ENCODE measurements around the gene SH3BP4.

The SH3BP4 gene

GRCh38 chr2:235091983-235092382 is 140.2 kb downstream of the SH3BP4 start:
- Histone ChIP-seq H3K36me3 (ENCODE audit: low read length) (no peaks in the 10 kb centered on the region), H3K9me3 (ENCODE audit: insufficient read depth, low read length) (no peaks in the 10 kb centered on the region), H3K9ac (ENCODE audit: low read length) (no peak overlapping the region), H3F3A (ENCODE audit: insufficient read depth) (no peaks in the 10 kb centered on the region), H3K27ac (ENCODE audit: low read depth, low read length) (no peak overlapping the region), H3K79me2 (ENCODE audit: insufficient read depth, low read length) (no peaks in the 10 kb centered on the region), H4K20me1 (ENCODE audit: low read depth, low read length) (no peaks in the 10 kb centered on the region), H3K4me3 (ENCODE audit: insufficient read depth, low read length, poor library complexity, severe bottlenecking) (no peak overlapping the region), H2AFZ (ENCODE audit: low read depth, low read length, severe bottlenecking) (no peak overlapping the region), H3K27me3 (ENCODE audit: low read length) (no peaks in the 10 kb centered on the region), H3K9me2 (replicated peaks; ENCODE audit: insufficient read depth, low read length) (no peaks in the 10 kb centered on the region), H3K4me2 (ENCODE audit: low read depth, low read length, poor library complexity, severe bottlenecking) (no peak overlapping the region)
- TF ChIP-seq EZH2phosphoT487 (conservative IDR thresholded peaks at IDR 0.05; ENCODE audit: low read length) = no peak
- no peak for TF ChIP-seq CTCF (IDR thresholded peaks at IDR 0.05; ENCODE audit: insufficient read depth, low read length, poor library complexity, severe bottlenecking)

- Histone ChIP-seq H3K9me2 (replicated peaks; ENCODE audit: insufficient read depth, low read length) (no peaks in the 10 kb centered on the region), H3F3A (ENCODE audit: insufficient read depth) (no peaks in the 10 kb centered on the region), H4K20me1 (ENCODE audit: low read depth, low read length) (no peaks in the 10 kb centered on the region), H3K9me3 (ENCODE audit: insufficient read depth, low read length) (no peaks in the 10 kb centered on the region), H3K4me3 (ENCODE audit: insufficient read depth, low read length, poor library complexity, severe bottlenecking) (no peak overlapping the region), H3K27ac (ENCODE audit: low read depth, low read length) (no peak overlapping the region), H3K27me3 (ENCODE audit: low read length) (no peaks in the 10 kb centered on the region), H3K79me2 (ENCODE audit: insufficient read depth, low read length) (no peaks in the 10 kb centered on the region), H2AFZ (ENCODE audit: low read depth, low read length, severe bottlenecking) (no peak overlapping the region), H3K4me2 (ENCODE audit: low read depth, low read length, poor library complexity, severe bottlenecking) (no peak overlapping the region), H3K36me3 (ENCODE audit: low read length) (no peaks in the 10 kb centered on the region), H3K9ac (ENCODE audit: low read length) (no peak overlapping the region)
- TF ChIP-seq EZH2phosphoT487 (conservative IDR thresholded peaks at IDR 0.05; ENCODE audit: low read length) (no peak), CTCF (IDR thresholded peaks at IDR 0.05; ENCODE audit: insufficient read depth, low read length, poor library complexity, severe bottlenecking) (no peak)
Observed at GRCh38 chr2:235092433-235093223, 140.8 kb downstream of the SH3BP4 start.

GRCh38 chr2:235094457-235094856 is 142.6 kb downstream of the SH3BP4 start:
- Histone ChIP-seq H3K9me2 (replicated peaks; ENCODE audit: insufficient read depth, low read length) (no peaks in the 10 kb centered on the region), H3K9me3 (ENCODE audit: insufficient read depth, low read length) (no peaks in the 10 kb centered on the region), H3K4me3 (ENCODE audit: insufficient read depth, low read length, poor library complexity, severe bottlenecking) (no peak overlapping the region), H3K79me2 (ENCODE audit: insufficient read depth, low read length) (no peaks in the 10 kb centered on the region), H4K20me1 (ENCODE audit: low read depth, low read length) (no peaks in the 10 kb centered on the region), H3K27me3 (ENCODE audit: low read length) (0 out of 2 replicates have a peak, but pooled peaks cover 3% of the 10 kb centered on the region), H3F3A (ENCODE audit: insufficient read depth) (no peaks in the 10 kb centered on the region), H3K9ac (ENCODE audit: low read length) (no peak overlapping the region), H3K36me3 (ENCODE audit: low read length) (no peaks in the 10 kb centered on the region), H2AFZ (ENCODE audit: low read depth, low read length, severe bottlenecking) (no peak overlapping the region), H3K4me2 (ENCODE audit: low read depth, low read length, poor library complexity, severe bottlenecking) (no peak overlapping the region), H3K27ac (ENCODE audit: low read depth, low read length) (no peak overlapping the region)
- no peak for TF ChIP-seq EZH2phosphoT487 (conservative IDR thresholded peaks at IDR 0.05; ENCODE audit: low read length)
- no peak for TF ChIP-seq CTCF (IDR thresholded peaks at IDR 0.05; ENCODE audit: insufficient read depth, low read length, poor library complexity, severe bottlenecking)

All from SU-DHL-6 (cell line).